ENCODE measurements around the gene ZNF831.

- TF ChIP-seq, protein P1, sequence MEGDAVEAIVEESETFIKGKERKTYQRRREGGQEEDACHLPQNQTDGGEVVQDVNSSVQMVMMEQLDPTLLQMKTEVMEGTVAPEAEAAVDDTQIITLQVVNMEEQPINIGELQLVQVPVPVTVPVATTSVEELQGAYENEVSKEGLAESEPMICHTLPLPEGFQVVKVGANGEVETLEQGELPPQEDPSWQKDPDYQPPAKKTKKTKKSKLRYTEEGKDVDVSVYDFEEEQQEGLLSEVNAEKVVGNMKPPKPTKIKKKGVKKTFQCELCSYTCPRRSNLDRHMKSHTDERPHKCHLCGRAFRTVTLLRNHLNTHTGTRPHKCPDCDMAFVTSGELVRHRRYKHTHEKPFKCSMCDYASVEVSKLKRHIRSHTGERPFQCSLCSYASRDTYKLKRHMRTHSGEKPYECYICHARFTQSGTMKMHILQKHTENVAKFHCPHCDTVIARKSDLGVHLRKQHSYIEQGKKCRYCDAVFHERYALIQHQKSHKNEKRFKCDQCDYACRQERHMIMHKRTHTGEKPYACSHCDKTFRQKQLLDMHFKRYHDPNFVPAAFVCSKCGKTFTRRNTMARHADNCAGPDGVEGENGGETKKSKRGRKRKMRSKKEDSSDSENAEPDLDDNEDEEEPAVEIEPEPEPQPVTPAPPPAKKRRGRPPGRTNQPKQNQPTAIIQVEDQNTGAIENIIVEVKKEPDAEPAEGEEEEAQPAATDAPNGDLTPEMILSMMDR (IDR thresholded peaks at IDR 0.05; ENCODE audit: low read depth, low read length, poor library complexity, severe bottlenecking): peak; percentile 26
- no peak for TF ChIP-seq EZH2phosphoT487 (IDR thresholded peaks at IDR 0.05; ENCODE audit: borderline replicate concordance, low read length)
Measured at GRCh38 chr20:59159493-59160376, 3.9 kb upstream of the ZNF831 start.
